ENCODE measurements around the gene PODNL1.

PODNL1 gene

GRCh38 chr19:13926715-13927114, 11.5 kb downstream of the PODNL1 start:
- no peak for DNase-seq (ENCODE audit: low spot score)

GRCh38 chr19:13926010-13926409, 12.2 kb downstream of the PODNL1 start:
- DNase-seq (ENCODE audit: low spot score): no peak

GRCh38 chr19:13923194-13923987, 14.8 kb downstream of the PODNL1 start:
- DNase-seq (ENCODE audit: low spot score): no peak

DNA sequence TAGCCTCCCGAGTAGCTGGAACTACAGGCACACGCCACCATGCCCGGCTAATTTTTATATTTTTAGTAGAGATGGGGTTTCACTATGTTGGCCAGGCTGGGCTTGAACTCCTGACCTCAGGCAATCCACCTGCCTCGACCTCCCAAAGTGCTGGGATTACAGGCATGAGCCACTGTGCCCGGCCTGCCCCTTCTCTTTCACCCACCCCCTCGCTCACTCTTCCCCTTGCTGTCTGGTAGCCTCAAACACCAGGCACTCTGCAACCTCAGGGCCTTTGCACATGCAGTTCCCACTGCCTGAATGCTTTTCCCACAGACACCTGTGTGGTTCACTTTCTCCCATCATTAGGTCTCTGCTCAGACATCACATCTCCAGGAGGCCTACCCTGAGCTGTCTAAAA, 16.1 kb downstream of the PODNL1 start:
- DNase-seq (ENCODE audit: low spot score): peak; percentile 2

GRCh38 chr19:13920940-13921747, 17.1 kb downstream of the PODNL1 start:
- DNase-seq (ENCODE audit: low spot score): no peak

DNA sequence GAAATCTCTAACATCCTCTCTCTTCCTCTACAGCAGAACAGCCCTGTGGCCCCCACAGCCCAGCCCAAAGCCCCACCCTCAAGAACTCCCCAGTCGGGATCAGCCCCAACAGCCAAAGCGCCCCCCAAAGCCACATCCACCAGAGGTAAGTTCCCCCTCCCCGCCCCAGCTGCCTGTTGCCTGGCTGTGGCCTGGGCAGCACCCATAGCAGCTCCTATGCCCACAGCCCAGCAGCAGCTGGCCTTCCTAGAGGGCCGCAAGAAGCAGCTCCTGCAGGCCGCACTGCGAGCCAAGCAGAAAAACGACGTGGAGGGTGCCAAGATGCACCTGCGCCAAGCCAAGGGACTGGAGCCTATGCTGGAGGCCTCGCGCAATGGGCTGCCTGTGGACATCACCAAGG, 17.7 kb downstream of the PODNL1 start:
- DNase-seq (ENCODE audit: low spot score): no peak

DNA sequence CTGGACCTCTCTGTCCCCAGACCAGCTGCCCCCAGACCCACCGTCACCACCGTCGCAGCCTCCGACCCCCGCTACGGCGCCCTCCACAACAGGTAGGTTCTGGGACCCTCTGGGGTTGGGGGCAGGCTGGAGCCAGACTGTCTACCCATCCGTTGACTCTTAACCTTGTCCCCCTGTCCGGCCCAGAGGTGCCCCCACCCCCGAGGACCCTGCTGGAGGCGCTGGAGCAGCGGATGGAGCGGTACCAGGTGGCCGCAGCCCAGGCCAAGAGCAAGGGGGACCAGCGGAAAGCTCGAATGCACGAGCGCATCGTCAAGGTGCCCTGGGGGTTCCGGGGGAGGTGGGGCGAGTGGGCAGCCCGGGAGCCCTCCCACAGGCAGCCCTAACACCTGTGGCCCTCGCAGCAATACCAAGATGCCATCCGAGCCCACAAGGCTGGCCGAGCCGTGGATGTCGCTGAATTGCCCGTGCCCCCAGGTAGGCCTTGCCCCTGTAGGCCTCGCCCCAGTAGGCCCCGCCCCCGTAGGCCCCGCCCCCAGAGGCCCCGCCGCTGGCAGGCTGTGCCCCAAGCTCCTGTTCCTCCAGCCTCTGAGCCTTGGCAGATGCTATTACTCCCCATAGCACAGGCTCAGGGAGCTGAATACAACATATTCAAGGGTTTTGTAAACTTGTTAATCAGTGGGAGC, 19.3 kb downstream of the PODNL1 start:
- peak; percentile 37 for DNase-seq (ENCODE audit: low spot score)

DNA sequence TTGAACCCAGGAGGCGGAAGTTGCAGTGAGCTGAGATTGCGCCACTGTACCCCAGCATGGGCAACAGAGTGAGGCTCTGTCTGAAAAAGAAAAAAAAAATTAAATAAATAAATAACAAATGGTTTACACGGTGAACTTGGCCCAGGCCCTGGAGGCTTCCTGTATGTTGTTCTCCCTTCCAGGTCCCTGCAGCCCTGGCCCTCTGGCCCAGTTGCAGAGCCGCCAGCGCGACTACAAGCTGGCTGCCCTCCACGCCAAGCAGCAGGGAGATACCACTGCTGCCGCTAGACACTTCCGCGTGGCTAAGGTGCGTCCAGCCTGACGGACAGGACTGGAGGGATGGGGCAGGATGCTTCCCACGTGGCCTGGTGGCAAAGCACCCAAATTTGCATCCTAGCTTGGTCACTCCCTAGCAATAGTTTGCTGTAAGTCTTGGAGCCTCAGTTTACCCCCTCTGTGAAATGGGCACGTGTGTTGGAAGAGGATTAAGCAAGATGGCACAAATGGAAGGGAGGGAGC, 20.3 kb downstream of the PODNL1 start:
- no peak for DNase-seq (ENCODE audit: low spot score)

GRCh38 chr19:13914777-13915176, 23.4 kb downstream of the PODNL1 start:
- DNase-seq (ENCODE audit: low spot score): no peak

DNA sequence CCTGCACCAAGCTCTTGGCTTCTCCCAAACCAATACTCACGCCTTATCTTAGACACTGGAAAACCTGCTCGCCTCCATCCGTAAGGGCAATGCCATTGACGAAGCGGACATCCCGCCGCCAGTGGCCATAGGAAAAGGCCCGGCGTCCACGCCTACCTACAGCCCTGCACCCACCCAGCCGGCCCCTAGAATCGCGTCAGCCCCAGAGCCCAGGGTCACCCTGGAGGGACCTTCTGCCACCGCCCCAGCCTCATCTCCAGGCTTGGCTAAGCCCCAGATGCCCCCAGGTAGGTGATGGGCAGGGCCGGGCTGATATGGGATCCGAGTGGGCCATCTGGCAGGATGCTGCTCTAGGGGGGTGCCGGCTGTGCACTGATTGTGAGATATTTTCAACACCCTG, 24.9 kb downstream of the PODNL1 start:
- no peak for DNase-seq (ENCODE audit: low spot score)

- DNase-seq (ENCODE audit: low spot score): no peak
These were observed 28.8 kb downstream of the PODNL1 start for GRCh38 chr19:13909430-13909829.

DNA sequence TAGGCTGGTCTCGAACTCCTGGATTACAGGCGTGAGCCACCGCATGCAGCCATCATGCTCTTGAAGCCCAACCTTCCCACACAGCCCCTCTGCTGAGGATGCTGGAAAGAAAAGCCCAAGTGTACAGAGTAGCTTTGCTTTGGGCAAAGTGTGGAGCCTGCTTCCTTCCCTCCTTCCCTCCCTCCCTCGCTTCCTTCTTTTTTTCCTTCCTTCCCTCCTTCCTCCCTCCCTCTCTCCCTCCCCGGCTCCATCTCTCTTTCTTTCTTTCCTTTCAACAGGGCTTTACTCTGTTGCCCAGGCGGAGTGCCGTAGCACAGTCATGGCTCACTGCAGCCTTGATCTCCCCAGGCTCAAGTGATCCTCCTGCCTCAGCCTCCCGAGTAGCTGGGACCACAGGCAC, 29.5 kb downstream of the PODNL1 start:
- DNase-seq (ENCODE audit: low spot score): no peak

GRCh38 chr19:13906910-13907309, 31.3 kb downstream of the PODNL1 start:
- DNase-seq (ENCODE audit: low spot score): no peak

DNA sequence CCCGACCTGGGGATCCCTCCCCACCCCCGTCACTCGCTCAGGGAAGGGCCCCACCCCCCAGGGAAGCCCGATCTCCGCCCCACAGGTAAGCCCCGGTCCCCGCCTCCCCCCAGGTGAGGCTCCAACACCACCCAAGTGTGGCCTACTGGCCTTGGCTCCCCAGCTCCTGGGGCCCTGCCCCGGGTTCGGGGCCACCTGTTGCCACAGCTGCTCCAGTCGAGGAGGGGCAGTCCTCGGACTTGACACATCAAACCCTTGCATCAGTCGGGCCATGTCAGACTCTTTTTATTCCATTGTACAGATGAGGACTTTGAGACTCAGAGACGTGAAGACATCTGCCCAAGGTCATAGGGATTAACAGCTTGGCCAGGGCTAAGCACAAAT, 31.7 kb downstream of the PODNL1 start:
- peak; percentile 62 for DNase-seq (ENCODE audit: low spot score)

DNA sequence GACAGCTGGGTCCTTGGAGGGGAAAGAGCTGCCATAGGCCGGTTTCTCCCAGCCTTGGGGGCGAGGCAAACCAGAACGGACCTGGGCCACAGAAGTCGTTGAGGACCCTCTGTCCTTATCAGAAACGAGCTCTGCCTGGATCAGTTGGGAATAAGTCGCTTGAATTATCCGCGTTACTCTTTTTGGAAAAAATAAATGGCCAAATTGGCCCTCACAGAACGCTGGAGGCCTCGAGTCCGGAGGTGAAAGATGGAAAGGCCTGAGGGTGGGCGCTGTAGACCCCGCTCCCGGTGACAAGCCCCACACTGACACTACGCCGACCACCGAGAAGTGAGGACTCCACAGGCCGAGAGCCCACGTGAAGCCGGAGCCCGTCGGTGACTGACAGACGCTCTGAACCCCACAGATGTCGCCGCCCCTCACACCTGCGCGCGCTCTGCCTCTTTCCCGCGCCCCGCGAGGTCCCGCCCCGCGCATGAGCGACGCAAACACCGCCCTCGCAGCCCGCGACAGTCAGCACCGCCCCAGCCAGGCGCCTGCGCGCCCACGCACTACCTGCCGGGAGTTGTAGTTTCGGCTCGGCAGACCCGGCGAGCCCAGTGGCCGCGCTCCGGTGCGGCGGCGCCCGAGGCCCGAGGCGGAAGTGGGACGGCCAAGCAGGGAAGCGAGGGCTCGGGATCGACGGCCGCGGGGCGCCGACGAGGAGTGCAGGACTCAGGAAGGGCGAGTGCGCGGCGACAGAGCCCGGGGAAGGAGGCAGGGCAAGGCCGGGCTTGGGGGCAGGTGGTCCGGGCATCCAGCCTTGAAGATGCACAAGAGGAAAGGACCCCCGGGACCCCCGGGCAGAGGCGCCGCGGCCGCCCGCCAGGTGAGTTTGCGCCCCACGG, 32.3 kb downstream of the PODNL1 start, which contains the start of the genes BRME1 and CC2D1A:
BRME1 (minus strand) TSS at position 484 of the 887 bp plus-strand sequence. CDS start 1,225 bp downstream, outside the sequence.
CC2D1A (plus strand) TSS at position 568 of the 887 bp plus-strand sequence; CDS start at position 809, 241 bp downstream.
- peak; percentile 100 for DNase-seq (ENCODE audit: low spot score)

- no peak for DNase-seq (ENCODE audit: low spot score)
These were observed 35.1 kb downstream of the PODNL1 start for GRCh38 chr19:13902993-13903555.

DNA sequence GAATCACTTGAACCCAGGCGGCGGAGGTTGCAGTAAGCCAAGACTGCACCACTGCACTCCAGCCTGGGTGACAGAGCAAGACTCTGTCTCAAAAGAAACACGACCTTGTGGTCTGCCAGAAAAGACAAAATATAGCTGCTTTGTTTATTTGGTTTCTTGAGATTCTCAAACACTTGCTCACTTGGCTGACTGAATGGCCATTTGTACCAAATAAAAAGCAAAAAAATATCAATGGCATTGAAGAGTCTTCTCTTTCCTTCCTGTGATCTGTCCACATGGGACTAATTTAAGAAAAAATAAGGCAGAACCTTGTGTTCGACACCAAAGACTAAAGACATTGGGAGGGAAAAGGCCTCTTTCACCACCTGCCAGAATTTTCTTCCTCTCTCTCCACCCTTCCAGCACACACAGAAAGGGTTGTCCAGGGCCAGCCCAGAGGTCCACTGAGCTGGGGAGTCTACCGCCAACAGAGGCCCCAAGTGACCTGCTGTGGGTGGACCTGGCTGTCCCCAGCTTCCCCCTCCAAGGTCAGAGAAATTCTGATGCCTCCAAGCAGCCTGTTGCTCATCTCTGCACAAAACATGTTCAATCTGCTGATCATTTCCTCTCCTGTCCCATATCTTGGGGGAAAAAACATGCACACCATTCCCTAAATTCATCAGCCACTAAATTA, 38.2 kb downstream of the PODNL1 start:
- DNase-seq (ENCODE audit: low spot score): no peak

GRCh38 chr19:13899393-13899792, 38.8 kb downstream of the PODNL1 start:
- DNase-seq (ENCODE audit: low spot score): no peak

- no peak for DNase-seq (ENCODE audit: low spot score)
These were observed 42.0 kb downstream of the PODNL1 start for GRCh38 chr19:13896227-13896626.

GRCh38 chr19:13894552-13894951, 43.7 kb downstream of the PODNL1 start:
- DNase-seq (ENCODE audit: low spot score): no peak

Measured in D341Med (cell line).